Stimulated activated CD4-positive, alpha-beta T cell treated with anti-CD3 and anti-CD28 coated beads, TNF-alpha, amount 100 ng/mL, for 48 hours (primary cell): Measurements from ENCODE around the gene CA9.
"Not testable (repeated sequence)": the region's sequence is repeated elsewhere in the genome, so short reads cannot be mapped to it uniquely, and the experiment has no call there.

Source experiments
- DNase-seq, 3 donors: peaks; one replicate each; pipeline ENCODE4 v3.0.0-alpha.2; 2020; ENCODE audit warnings: low read depth in 3 of 3

The CA9 gene

DNA sequence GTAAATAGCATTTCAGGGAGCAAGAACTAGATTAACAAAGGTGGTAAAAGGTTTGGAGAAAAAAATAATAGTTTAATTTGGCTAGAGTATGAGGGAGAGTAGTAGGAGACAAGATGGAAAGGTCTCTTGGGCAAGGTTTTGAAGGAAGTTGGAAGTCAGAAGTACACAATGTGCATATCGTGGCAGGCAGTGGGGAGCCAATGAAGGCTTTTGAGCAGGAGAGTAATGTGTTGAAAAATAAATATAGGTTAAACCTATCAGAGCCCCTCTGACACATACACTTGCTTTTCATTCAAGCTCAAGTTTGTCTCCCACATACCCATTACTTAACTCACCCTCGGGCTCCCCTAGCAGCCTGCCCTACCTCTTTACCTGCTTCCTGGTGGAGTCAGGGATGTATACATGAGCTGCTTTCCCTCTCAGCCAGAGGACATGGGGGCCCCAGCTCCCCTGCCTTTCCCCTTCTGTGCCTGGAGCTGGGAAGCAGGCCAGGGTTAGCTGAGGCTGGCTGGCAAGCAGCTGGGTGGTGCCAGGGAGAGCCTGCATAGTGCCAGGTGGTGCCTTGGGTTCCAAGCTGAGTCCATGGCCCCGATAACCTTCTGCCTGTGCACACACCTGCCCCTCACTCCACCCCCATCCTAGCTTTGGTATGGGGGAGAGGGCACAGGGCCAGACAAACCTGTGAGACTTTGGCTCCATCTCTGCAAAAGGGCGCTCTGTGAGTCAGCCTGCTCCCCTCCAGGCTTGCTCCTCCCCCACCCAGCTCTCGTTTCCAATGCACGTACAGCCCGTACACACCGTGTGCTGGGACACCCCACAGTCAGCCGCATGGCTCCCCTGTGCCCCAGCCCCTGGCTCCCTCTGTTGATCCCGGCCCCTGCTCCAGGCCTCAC, at the start of gene CA9:
TSS of gene CA9 (plus strand) at position 797 of the 893 bp plus-strand sequence. CDS start at position 829, 32 bp downstream.
- no peak for DNase-seq

- DNase-seq = no peak
These were observed 46.2 kb upstream of the CA9 start for GRCh38 chr9:35627575-35627974.

DNA sequence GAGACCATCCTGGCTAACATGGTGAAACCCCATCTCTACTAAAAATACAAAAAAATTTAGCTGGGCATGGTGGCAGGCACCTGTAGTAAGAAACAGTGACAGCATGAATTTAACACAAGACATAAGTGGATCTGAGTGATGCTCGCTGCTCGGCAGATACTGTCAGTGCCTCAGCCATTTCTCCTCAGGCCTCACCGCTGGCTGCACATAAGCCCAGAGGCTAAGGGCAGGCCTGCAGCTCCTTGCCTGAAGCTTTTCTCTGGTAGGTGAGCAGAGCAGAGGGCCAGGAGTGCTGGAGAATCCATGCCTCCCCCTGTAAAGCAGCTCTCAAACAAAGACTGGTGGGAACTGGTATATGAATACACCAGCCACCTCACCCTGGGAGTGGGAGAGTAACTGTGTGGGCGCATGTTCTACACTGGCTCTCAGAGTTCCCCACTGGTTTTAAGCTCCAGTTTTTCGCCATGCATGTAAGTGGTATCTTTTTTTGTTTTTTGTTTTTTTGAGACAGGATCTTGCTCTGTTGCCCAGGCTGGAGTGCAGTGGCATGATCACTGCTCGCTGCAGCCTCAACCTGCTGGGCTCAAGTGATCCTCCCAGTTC, 45.2 kb upstream of the CA9 start:
- no peak for DNase-seq

DNA sequence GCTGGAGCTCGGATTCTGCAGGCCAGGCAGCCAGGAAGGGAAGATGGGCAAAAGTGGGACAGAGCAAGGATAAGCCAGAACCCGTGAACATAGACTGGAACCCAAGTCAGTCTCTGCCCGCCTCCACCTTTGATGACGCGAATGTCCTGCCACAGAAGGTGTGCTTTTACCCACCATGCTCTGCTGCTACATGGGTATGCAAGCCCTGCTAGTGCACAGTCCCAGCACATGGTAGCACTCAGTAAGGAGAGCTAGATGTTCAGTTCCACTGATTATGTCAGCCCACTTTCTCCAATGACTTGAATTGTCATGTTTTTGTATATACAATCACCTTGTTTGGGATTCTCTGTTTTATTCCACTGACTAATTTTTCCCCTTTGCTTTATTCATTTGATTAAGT, 44.1 kb upstream of the CA9 start:
- no peak for DNase-seq

DNA sequence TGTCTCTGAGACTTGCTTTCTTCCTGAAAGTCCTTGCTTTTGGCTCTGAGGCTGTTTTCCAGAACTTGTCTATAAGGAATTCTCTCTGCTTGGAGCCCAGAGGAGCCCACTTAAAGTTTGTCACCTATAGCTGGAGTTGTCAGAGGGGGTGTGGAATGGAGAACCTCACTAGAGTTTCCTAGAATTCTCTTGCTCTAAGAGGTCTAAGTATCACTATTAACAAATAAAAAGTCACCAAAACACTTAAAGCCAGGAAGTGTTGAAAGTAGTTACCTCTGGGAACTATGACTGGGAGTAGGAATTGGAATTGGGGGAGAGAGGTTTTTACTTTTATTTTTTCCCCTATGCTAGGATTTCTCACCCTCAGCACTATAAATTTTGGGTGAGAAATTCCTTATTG, 38.0 kb upstream of the CA9 start:
- DNase-seq = no peak

GRCh38 chr9:35636135-35636876, 37.4 kb upstream of the CA9 start:
- DNase-seq = no peak

GRCh38 chr9:35636877-35637246, 36.9 kb upstream of the CA9 start:
- DNase-seq = not testable (repeated sequence)

- DNase-seq = not testable (repeated sequence)
These were observed 36.2 kb upstream of the CA9 start for GRCh38 chr9:35637427-35637955.

GRCh38 chr9:35638751-35639150, 35.0 kb upstream of the CA9 start:
- not testable (repeated sequence) for DNase-seq

- not testable (repeated sequence) for DNase-seq
These were observed 34.5 kb upstream of the CA9 start for GRCh38 chr9:35639225-35639624.

GRCh38 chr9:35639631-35640030, 34.1 kb upstream of the CA9 start:
- no peak for DNase-seq

- DNase-seq = not testable (repeated sequence)
These were observed 33.3 kb upstream of the CA9 start for GRCh38 chr9:35640431-35640830.

DNA sequence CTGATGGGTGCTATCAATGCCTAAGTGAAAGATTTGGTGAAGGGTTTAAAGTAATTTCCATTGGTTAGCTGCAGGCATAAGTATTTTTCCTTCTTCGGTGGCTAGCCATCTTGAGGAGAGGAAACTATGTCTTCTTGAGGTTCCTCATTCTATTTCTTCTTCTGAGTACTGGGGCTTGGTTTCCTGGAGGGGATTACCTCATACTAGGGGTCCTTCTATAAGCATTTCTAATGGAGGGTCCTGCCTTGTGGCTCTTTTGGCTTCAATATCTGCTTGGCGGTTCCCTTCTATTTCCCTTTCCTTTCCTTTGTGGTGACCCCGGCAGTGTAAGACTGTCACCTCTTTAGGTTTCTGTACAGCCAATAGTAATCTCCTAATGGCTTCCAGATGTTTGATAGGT, 32.2 kb upstream of the CA9 start:
- DNase-seq = not testable (repeated sequence)

GRCh38 chr9:35643046-35643445, 30.7 kb upstream of the CA9 start:
- DNase-seq = no peak

GRCh38 chr9:35645736-35646135, 28.0 kb upstream of the CA9 start:
- DNase-seq = not testable (repeated sequence)

GRCh38 chr9:35646153-35646532, 27.6 kb upstream of the CA9 start:
- no peak for DNase-seq

GRCh38 chr9:35646533-35647265, 27.0 kb upstream of the CA9 start:
- peak; percentile 79 to 90 (median 82) for DNase-seq

DNA sequence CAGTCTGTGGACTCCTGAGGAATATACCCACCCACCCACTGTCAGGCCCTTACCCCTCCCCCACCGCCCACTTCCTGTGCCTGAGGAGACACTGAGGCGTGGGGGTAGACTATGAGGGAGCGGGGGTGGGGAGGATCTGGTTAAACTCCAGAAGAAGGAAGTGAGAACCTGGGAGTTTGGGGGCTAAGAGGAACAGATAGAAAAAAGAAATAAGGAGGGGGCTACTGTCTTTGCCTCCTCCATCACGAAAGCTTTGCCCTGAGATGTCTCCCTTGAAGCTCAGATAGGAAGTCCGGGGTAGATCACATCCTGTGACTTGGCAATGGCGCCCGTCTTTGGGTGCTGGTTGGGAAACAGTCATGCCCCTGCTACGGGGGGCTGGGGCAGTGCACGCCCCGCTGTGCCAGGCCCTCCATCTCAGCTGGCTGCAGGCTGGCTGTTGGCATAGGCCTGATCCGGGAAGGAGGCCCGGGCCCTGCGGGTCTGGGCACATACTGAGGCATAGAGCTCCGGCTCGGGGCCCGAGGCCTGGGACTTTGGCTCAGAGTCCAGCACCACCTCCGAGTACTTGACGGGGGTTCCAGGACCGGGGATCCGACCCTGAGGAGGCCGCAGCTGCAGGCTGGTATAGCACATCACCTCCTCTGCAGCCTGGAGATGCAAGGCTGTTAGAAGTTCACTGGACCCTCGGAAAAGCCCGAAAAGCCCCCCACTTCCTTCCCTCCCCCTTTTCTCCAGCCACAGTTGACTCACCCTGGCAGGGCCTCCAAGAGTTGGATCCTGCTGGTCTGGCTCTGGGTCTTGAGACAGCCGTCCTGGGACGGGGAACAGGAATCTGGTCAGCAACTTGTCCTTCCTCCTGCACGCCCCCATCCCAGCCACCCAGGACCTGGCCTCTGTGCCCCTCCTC, 24.0 kb upstream of the CA9 start:
- peak in 1 of 3 donors; percentile 35 for DNase-seq

DNA sequence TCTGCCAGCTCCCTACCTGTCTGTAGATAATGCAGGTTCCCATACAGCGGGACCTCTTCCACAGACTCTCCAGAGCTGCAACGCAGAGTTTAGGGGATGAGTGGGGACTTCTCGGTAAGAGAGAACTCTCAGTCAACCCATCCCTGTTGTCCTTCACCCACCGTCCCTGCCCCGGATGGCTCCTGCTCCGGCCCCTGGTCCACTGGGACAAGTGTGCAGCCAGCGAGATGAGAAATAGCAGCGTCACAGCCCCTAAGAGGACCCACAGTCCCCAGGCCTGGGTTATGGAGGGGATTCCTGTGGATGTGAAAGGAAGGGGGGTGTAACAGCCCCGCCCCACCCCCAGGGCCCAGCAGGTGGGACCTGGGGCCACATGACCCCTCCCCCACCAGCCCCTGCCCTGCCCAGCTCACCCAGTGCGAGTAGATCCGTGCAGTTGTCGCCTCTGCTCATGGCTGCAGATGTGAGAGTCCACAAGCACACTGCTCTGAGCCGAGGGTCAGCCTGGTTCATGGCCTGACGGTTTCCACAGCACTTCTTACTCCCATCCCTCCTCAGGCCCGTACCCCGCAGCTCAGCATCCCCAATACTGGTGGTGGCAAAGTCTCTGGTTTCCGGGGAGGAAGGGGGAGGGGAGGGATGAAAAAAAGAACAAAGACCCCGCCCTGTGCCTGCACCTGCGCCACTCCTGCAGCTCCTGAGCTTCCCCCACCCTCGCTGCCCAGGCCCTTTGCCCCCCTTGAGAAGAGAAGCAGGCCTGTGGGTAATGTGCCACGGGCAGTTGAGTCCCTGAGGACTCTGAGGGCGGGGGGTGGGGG, 23.2 kb upstream of the CA9 start, which contains the start of gene SIT1:
TSS of gene SIT1 (minus strand) at position 591 of the 818 bp plus-strand sequence. CDS start at position 513, 78 bp downstream.
- peak in 1 of 3 donors; percentile 48 for DNase-seq
